Measurements from ENCODE around the gene GALNT5.
"Not testable (repeated sequence)": the region's sequence is repeated elsewhere in the genome, so short reads cannot be mapped to it uniquely, and the experiment has no call there.

GALNT5 gene, protein sequence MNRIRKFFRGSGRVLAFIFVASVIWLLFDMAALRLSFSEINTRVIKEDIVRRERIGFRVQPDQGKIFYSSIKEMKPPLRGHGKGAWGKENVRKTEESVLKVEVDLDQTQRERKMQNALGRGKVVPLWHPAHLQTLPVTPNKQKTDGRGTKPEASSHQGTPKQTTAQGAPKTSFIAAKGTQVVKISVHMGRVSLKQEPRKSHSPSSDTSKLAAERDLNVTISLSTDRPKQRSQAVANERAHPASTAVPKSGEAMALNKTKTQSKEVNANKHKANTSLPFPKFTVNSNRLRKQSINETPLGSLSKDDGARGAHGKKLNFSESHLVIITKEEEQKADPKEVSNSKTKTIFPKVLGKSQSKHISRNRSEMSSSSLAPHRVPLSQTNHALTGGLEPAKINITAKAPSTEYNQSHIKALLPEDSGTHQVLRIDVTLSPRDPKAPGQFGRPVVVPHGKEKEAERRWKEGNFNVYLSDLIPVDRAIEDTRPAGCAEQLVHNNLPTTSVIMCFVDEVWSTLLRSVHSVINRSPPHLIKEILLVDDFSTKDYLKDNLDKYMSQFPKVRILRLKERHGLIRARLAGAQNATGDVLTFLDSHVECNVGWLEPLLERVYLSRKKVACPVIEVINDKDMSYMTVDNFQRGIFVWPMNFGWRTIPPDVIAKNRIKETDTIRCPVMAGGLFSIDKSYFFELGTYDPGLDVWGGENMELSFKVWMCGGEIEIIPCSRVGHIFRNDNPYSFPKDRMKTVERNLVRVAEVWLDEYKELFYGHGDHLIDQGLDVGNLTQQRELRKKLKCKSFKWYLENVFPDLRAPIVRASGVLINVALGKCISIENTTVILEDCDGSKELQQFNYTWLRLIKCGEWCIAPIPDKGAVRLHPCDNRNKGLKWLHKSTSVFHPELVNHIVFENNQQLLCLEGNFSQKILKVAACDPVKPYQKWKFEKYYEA

DNA sequence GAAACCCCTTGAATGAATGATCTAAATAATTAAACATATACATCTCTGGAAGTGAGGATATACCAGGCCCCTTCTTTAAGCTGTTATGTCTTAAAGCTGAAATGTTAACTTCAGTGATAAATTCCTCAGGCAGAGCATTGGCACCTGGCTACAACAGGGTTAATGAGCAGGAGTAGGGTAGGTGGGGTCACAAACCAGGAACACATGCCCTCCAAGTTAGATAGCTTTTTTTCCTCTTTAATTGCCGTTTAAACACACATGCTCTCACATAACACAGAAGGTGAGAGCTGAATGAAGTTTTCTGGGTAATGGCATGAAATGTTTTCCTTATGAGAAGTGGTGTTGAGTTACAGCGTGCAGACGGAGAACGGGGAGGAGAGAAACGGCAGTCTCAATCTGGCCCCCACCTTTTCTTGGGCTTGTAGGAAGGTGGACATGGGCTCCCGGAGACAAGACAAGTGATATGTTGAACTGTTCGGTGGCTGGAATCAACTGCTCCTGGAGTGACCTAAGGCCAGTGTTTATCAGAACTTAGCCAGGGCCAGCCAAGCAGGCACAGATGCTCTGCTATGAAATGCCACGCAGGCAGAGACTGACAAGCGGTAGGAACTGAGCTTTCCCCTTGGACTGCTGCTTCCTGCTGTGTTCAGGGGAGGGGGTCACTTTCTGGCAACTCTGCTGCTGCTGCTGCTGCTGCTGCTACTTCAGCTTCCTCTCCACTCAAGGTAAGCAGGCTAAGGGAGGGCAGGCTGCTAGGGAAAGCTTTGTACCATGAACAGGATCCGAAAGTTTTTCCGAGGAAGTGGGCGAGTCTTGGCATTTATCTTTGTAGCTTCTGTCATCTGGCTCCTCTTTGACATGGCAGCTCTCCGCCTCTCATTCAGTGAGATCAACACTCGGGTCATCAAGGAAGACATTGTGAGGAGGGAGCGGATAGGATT lies at the start of gene GALNT5:
Gene GALNT5, plus strand, starts transcription at position 394 of the 941 bp plus-strand sequence. Its CDS starts 378 bp downstream, at position 772.
- DNase-seq: peak in 1 of 2 experiments; percentile 71

DNA sequence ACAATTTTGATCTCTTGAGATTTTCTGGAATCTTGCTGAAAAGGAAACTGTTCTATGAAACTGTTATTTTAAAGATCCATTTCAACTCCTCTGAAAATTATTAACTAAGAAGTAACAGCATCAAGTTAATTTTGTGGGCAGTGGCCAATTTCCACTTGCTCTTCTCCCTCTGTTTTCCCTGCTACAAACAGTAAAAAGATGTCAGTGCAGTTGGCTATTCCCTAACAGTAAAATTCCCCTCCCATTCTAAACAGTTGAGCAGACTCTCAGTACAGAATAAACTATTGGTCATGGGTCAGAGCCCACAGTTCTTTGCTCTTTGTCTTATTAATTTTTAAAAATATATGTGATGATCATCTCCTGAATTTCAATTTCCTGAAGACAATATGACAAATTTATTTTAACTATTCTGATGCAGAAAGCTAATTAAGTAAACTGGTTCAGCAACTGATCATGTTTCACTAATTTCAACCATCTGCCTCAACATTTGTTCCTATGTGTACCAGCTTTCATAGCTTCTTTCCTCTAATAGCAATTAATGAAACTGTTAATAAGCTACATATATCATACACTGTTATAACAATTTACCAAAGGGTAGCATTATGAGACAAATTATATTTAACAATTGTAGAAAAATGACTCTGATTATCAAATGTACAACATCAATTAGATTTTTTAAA lies 41.1 kb upstream of the GALNT5 start:
- peak; percentile 34 to 40 for DNase-seq

GRCh38 chr2:157217409-157217808 lies 40.1 kb upstream of the GALNT5 start:
- no peak for DNase-seq

- no peak for DNase-seq
These were observed 38.6 kb upstream of the GALNT5 start for GRCh38 chr2:157218911-157219310.

- no peak for DNase-seq
These were observed 37.0 kb upstream of the GALNT5 start for GRCh38 chr2:157220502-157220901.

DNA sequence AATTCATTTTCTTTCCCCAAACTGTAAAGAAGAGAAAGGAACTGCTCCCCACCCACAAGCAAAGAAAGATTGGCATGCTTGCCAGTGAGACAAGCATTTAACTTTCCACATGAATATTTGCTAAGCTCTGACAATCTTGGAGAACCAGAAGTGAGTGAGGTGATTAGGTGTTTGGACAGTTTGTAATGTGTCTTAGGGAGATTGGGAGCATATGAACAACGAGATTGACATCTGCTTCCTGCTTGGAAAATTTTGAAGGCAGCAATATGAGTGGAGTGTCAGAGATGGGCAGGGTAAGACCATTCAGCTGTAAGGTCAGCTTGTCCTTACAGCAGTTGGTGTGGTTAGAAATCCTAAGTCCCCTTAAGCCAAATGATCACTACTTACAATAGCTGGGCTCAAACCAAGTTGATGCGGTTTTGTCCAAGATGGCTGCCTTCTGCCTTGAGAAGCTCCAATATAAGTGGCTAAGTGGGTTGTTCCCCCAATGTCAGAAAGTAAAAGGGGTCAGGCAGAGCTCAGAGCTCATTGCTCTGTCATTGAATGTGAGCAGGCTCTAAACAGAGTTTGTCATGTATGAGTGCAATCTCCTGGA lies 36.0 kb upstream of the GALNT5 start:
- DNase-seq: peak in 1 of 2 experiments; percentile 35

- peak; percentile 28 to 65 for DNase-seq
These were observed 33.8 kb upstream of the GALNT5 start for GRCh38 chr2:157223624-157224205.

- DNase-seq: not testable (repeated sequence)
These were observed 33.1 kb upstream of the GALNT5 start for GRCh38 chr2:157224448-157224847.

- no peak for DNase-seq
These were observed 29.9 kb upstream of the GALNT5 start for GRCh38 chr2:157227592-157227991.

DNA sequence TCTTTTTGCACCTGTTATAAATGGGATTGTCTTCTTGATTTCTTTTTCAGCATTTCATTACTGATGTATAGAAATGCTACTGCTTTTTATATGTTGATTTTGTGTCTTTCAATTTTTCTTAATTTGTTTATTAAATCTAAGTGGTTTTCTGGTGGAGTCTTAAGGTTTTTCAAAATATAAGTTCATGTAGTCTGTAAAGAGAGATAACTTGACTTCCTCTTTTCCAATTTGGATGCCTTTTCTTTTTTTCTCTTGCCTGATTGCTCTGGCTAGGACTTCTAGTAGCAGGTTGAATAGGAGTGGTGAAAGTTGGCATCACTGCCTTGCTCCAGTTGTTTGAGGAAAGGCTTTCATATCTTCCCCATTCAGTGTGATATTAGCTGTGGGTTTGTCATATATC lies 28.6 kb upstream of the GALNT5 start:
- peak in 1 of 2 experiments; percentile 14 for DNase-seq

DNA sequence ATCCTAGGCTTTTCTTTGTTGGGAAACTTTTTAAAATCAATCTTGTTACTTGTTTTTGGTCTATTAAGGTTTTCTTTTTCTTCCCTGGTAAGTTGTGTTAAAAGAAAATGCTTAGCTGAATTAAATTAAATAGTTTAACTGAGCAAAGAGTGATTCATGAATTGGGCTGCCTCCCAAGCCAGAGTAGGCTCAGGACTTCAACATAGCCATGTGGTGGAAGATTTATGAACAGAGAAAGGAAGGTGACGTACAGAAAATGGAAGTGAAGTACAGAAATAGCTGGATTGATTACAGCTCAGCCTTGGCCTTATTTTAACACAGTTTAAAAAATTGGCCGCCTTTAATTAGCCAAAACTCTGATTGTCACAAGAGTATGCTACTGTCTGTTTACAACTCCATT lies 27.9 kb upstream of the GALNT5 start:
- peak; percentile 27 to 50 for DNase-seq

- DNase-seq: no peak
These were observed 26.0 kb upstream of the GALNT5 start for GRCh38 chr2:157231476-157231875.

DNA sequence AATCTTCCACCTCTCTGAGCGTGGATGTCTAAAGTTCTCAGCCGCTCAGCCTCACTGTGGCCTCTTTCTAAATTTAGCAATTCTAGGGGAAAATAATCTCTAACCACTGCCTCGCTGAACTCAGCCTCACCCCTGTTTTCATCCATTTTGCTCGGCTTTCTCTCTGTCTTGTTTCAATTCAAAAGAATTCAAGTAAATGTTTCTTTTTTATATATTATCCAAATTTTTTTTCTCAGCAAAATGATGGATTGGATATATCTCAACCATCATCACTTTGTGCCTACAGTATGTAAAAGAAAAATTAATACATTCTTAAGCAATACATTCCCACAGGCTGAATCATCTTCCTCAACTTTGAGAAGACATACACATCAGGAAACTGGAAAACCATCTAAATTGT lies 24.0 kb upstream of the GALNT5 start:
- no peak for DNase-seq

DNA sequence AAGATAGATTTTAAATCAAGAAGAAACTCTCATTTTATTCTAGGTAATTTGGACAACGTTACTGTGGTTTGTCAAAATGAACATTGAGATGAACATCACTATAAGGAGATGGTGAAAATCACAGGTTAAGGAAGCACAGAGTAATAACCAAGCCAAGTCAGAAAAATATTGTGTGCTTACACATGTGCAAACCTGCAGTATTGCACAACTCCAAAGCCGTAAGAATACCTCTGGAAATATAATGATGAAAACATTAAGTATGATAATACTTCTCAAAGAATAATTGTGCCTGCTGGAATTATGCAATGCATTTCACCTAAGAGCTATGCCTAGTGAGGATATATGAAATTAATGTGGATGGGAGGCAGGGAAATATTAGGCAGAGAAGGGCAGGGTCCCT lies 21.1 kb upstream of the GALNT5 start:
- DNase-seq: no peak

GRCh38 chr2:157238296-157238695 lies 19.2 kb upstream of the GALNT5 start:
- DNase-seq: no peak

- DNase-seq: peak in 1 of 2 experiments; percentile 53
These were observed 12.8 kb upstream of the GALNT5 start for GRCh38 chr2:157244691-157245090.

GRCh38 chr2:157245144-157245840 lies 12.2 kb upstream of the GALNT5 start:
- DNase-seq: no peak

GRCh38 chr2:157245846-157246764 lies 11.4 kb upstream of the GALNT5 start:
- no peak for DNase-seq

- no peak for DNase-seq
These were observed 10.6 kb upstream of the GALNT5 start for GRCh38 chr2:157246765-157247407.

All from NCI-H446 (cell line).